GM19468 (cell line): ENCODE data around the gene EDIL3.
"Not testable (repeated sequence)": the region's sequence is repeated elsewhere in the genome, so short reads cannot be mapped to it uniquely, and the experiment has no call there.

Experiments used
- ATAC-seq: cut with Tn5 transposase; IDR thresholded peaks from one replicate; pipeline ENCODE4 v1.9.1; 2021; ENCODE audit warnings: mild to moderate bottlenecking, moderate library complexity, moderate number of reproducible peaks; ENCODE audit not compliant: unreplicated experiment; ENCODE audit errors: extremely low read depth

The EDIL3 gene

DNA sequence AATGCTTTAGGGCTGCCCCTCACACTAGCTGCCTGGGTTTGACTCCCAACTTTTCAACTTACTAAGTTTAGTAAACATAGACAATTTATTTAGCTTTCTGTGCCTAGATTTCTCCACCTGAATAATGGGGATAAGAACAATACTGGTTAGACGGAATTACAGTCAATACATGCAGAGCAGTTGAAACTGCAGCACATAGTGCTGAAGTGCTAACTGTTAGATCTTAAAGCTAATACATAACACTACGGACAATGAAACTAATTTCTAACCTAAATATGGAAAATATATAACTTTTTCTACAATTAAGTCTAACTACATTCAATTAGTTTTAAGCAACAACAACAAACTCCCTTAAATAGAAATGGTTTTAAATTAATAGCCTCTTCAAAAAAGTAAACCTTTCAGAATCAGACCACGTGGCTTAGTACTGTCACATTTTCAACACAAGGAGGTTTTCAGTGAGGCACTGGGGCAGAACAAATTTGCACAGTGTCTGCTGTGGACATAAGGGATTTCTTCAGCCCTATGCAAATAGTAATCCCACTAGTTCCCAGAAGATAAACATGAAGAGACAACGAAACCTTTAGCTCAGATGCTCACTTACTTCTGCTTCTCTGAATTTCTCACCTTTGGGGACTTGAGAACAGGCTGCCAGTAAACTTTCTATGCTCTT lies 293.4 kb downstream of the EDIL3 start:
- ATAC-seq, result no peak

DNA sequence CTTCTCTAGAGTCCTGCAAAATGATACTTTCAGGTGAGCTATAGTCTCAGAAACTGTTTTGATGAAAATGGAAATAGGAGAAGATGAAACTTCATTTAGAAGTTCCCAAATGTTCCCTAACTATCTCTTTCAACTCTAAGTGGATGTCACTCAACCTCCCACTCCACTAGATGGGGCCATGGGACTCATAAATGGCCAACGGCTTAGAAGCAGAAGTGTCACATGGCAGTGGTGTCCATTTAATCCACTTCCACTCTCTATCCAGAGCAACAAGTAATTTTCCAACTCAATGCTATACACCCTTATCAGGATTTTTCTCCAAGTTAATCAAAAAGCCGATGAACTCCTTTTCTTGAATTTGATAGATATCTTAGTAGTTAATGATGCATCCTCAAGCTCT lies 295.7 kb downstream of the EDIL3 start:
- ATAC-seq, result no peak

DNA sequence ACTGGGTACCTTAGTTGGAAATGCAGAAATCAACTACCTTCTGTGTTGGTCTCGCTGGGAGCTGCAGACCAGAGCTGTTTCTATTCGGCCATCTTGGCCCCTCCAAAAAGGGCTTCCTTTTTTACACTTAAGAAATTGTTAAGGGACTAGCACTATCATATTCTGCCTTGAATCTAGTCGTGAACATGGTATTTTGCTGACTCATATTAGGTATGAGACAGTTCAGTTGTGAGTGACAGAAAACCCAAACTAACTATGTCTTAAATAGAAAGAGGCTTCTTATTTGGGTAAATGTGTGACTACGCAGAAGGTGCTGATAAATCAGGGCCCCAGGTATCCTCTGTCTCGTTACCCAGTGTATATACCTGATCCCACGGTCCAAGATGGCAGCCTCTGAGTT lies 298.2 kb downstream of the EDIL3 start:
- no peak for ATAC-seq

DNA sequence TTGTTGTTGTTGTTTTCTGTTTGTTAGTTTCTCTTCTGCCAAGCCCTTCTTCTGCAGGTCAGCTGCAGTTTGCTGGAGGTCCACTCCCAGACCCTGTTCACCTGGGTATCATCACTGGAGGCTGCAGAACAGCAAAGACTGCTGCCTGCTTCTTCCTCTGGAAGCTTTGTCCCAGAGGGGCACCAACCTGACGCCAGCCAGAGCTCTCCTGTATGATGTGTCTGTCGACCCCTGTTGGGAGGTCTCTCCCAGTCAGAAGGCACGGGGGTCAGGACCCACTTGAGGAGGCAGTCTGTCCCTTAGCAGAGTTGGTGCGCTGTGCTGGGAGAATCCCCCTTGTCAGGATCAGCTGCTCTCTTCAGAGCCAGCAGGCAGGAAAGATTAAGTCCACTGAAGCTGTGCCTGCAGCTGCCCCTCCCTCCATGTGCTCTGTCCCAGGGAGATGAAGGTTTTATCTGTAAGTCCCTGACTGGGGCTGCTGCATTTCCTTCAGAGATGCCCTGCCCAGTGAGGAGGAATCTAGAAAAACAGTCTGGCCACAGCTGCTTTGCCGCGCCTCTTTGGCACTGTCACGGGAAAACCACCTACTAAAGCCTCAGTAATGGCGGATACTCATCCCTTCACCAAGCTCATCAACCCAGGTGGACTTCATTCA lies 299.2 kb downstream of the EDIL3 start:
- ATAC-seq, result no peak

DNA sequence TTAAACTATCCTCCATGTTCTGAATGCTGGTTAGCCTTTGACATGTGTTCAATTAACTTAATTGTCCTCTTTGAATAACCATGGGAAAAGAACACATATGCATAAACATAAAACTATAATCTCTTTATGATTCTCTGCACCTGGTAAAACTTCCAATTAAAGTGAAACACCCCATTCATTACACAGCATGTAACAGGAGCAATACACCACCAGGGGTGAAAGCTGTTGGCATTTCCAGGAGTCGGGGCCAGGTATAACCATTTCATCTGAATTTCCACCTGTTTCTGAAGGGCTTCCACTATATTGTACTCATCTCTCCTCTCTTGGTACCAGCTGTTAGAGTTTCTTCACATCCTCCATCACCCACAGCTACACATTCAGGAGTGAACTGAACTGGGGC lies 303.8 kb downstream of the EDIL3 start:
- no peak for ATAC-seq

DNA sequence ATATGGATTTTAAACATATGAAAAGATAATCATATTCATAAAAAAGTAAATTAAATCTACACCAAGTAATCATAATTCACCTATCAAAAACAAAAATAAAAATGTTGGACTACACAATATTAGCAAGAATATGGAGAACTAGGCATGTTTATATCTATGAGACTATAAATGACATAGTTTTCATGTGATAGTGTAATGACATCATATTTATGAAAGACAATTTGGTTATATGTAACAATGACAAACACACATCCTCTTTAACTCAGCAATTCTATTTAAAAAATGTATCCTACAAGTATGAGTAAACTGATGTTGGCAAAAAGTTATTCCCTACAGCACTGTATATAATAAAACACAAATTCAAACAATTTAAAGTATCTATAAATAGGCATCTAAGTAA lies 312.3 kb downstream of the EDIL3 start:
- no peak for ATAC-seq

DNA sequence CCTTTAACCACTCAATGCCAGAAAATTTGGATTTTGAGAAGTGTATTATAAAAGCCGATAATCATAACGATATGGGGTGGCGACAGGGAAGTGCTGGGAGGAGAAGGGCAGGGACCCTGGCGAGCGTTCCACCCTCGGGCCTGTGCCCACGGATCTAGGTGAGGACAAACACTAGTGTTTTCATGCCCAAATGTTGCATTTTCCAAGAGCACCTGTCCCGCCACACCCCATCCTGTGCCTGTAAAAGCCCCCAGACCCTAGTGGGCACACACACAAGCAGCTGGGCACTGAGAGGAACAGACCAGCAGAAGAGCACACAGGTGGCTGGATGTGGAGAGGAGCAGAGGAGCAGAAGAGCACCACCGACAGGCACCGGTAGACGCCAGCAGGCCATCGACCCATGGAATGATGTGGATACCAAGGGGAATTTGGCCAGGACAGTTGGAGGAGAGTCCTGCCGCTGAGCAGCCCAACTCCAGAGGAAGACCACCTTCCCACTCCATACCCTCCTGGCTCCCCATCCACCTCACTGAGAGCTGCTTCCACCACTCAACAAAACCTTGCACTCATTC lies 315.0 kb downstream of the EDIL3 start:
- no peak for ATAC-seq

DNA sequence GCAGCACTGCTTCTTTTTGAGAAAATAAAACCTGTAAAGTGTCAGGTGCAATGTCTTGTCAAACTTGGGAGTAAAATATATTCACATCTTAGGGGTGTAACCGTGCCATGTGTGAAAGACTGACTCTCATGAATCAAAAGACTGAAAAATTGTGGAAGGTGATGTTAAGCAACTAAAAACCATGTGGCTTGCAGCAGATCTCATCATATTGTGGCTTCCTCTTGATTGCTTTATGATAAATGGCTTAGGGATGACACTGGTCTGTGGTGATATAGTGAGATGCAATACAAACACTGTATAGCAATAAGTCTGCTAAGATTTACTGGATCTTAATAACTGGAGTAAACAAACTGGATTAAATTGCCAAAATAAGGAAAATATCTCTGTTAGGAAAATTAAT lies 321.6 kb downstream of the EDIL3 start:
- no peak for ATAC-seq

DNA sequence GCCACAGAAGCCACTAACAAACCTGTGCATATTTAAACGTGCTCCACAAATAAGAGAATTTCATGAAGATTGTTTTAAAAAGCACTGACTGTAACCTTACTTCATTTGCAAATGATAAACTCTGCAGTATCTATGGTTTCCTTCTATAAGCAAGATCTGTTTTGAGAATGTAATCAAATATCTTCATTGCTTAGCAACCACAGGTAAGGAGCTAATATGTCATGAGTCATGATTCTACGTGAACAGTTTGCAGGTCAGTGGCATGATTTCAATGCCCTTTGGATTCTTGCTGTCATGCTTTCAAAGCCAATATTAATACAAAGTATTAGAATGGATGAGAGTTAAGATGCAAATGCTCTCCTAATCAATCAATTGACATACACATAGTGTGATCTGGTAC lies 325.0 kb downstream of the EDIL3 start:
- ATAC-seq, result no peak

DNA sequence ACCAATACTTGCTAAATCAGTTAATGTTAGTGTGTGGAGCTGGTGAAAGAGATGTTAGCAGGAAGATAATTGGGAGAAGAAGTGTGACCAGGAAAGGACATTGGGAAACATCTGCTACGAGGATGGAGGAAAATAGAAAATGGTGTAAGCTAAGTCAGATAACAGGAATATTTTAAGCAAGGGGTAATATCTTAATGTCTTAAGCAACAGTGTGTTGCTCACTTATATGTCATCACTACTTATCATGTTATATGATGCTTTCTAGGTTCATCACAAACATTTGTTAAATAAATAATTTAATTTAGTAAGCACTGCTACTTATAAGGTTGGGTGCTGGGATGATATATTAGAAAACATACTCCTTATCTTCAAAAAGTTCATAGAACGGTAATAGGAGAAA lies 326.1 kb downstream of the EDIL3 start:
- no peak for ATAC-seq

DNA sequence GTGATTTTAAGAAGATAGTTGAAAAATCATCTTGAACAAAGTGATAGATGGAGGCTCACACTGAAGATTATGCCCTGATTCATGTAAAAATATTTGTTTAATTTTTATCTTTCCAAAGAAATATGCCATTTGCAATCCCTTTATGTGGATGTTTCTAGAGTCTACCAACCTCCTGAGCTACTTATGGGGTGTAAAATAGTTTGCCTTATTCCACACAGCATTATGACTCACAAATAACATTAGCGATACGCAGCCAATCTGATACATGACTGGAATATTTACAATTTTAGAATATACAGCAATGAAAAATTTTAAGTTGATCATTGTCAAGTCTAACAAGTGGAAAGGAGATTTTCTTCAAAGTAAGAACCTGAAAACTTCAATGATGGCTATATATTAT lies 327.5 kb downstream of the EDIL3 start:
- ATAC-seq, result no peak

DNA sequence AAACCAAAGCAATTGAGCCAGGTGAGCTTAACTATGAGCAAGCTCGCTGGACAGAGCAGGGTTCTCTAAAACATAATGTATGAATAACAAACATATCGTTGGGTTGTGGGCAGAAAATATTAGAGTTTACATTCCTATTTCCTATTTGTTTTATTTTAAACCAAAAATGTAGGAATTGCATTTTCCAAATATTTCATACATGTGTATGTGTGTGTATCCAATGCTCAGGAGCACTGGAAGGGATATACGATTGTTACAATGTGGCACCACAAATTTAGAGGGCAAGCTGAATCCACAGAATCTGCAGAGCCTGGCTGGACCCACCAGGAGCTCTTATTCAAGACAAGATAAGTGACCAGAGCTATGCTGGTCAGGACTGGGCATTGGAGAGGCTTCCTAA lies 338.7 kb downstream of the EDIL3 start:
- ATAC-seq, result no peak

DNA sequence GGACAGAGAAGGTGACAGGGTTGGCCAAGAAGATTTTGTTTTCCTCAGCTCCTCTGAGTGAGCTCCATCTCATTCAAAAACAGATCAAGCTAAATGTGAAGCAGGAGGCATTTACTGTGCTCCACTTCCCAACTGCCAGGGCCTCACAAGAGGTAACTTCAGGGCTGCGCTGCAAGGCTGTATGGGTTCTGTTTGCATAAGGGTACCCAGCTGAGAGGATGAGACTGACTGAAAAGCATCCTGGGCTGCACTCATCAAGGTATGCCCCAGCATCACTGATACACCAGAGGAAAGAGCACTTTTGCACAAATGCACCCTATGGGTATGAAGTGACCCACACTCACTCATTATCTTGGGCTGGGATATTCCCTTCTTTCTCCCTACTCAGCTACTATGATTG lies 347.8 kb downstream of the EDIL3 start:
- no peak for ATAC-seq

DNA sequence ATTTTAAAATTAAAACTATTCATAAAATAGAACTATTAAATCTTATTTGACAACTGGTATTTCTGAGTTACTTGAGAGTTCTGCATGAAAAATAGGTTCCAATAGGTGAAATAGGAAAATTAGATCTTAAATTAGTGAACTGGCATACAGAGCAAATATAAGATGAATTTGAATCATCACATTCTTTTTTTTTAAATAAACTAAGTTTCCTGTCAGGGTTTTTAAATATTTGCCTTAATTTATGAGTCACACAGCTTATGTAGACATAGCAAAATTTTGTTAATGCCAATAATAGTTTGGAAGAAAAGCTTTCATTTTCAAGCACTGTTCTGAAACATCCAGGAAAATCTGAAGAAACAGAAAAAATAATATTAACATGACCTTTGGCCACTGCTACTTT lies 352.4 kb downstream of the EDIL3 start:
- no peak for ATAC-seq

DNA sequence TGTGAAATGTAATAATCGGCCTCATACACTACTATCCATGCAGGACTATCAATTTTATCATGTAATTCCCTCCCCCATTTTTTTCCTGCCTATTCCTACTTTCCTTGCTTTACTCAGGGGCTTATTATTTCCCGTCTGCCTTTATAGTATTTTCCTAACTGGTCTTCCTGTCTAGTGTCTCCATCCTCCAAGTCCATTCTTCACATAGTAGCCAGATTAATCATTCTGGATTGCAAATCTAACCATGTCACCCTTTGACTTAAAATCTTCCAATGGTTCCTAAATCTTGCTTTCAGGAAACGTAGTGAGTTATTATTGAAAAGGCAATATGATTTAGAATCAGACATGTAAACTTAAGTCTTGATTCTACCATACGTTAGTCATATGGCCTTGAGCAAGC lies 356.6 kb downstream of the EDIL3 start:
- no peak for ATAC-seq

DNA sequence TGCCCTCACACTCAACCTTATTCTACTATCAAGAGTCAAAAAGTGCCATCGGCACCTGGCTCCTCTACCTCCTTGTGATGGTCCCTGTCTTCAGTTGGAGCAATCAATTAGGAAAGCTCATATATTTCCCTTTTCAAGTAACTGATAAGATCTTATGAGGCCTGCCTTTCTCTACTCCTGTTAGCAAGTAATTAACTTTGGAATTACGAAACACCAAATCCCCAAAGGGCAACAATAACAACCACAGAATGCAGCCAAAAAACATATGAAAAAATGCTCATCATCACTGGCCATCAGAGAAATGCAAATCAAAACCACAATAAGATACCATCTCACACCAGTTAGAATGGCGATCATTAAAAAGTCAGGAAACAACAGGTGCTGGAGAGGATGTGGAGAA lies 366.2 kb downstream of the EDIL3 start:
- not testable (repeated sequence) for ATAC-seq

DNA sequence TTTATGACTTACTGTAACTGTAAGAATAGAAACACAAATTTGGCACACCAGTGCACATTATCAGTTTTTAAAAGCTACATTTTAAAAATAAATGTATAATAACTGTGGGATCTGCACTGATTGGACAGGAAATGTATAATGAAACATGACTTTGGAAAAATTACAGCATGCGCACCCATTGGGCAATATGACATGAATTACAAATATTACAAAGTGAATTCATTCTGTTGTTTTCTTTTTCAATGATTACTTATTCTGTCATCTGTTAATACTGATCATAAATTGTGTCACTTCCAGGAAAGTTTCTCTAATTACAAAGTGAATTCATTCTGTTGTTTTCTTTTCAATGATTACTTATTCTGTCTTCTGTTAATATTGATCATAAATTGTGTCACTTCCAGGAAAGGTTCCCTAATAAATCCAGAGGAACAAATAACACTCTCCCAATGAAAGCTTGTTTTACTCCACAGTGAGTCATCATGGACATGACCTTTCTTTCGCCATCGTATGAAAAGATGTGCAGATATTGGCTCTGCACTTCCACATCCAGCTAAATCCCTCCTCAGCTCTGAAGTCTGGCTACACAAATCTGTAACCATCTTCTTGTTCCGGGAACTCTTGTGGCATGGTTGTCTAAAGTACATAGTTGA lies 367.0 kb downstream of the EDIL3 start:
- no peak for ATAC-seq

DNA sequence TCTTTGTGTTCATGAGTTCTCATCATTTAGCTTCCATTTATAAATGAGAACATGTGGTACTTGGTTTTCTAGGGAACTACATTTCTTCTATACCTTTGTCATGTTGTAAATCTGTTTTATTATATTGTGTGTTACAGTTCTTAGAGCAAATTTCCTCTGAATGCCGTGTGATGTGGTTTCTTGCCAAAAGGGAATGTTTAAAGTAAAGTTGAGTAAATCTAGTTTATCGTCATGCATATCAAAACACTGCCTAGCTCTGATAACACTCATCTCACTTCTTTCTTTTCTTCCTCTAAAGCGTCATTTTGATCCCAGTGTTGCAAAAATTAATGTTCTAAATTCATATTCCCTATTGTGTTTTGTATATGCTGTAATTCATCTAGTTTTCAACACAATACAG lies 368.6 kb downstream of the EDIL3 start:
- ATAC-seq, result no peak

DNA sequence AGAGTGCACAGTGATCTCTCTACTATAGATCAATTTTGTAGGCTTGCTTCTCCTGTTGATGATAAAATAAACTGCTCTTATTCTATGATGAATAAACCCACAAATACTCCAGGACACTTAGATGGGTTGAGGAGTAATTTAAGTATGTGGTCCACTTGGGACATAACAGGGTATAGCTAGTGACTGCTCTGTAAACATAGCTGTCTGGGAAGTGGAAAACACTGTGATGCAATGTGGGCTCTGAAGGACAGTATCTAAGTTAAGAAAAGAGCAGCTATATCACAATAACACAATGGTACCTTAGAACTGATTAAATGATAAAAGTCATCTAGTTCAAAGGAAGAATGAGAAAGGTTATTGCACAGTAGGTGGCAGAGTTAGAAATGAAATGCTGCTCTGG lies 369.7 kb downstream of the EDIL3 start:
- no peak for ATAC-seq

DNA sequence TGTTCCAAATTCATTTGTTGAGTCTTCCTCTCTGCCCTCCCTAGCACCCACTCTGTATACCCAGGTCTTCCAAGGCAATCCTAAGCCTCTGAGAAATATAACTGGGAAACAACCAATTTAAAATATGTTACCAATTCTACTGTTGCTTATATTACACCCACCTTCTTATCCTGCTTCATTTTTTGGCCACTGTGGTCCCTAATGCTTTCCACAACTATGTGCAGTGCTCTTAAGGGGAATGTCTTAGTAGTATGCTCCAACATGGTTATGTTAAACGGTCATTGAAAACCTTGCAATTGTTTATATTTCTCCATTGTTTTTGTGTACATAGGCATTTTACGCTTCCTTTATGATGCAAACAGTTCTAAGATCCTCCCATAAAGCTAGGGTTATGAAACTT lies 390.9 kb downstream of the EDIL3 start:
- no peak for ATAC-seq

DNA sequence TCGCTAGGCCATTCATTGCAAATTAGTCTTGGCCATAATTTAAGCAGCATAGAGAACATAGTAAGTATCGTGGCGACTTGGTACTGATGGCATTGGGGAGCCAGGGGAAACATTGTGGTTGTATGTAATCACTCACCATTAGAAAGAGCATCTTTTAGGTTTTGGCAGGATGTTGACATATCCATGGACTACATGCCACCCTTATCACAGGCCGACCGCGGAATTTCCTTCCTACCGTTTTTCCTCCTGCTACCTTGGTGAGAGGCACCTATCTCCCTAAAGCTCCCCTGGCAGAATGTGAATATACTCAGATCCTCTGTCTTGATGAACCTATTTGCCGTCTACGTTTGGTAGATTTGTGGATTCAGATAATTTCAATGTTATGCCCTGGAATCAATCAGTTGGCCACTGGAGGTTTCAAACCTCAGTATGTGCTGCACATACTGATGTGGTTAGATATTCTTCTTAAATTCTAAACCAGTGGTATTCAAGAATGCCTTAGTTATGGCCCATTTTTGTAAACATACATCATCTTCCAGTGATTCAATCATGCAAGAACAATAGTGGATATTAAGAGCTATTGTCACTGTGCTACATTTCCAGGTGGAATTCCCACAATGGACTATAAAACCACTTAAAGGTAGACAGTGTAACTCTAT lies 393.0 kb downstream of the EDIL3 start:
- ATAC-seq, result no peak
